ENCODE results near the gene MED13.
"Not testable (repeated sequence)": the region's sequence is repeated elsewhere in the genome, so short reads cannot be mapped to it uniquely, and the experiment has no call there.

Gene MED13

GRCh38 chr17:62090021-62090824 is 25.1 kb upstream of the MED13 start:
- FAIRE-seq = no peak

- FAIRE-seq = no peak
These were observed 24.3 kb upstream of the MED13 start for GRCh38 chr17:62089334-62089733.

- FAIRE-seq = no peak
These were observed 21.7 kb upstream of the MED13 start for GRCh38 chr17:62086737-62087136.

GRCh38 chr17:62085511-62086408 is 20.7 kb upstream of the MED13 start:
- no peak for FAIRE-seq

GRCh38 chr17:62084585-62084984 is 19.5 kb upstream of the MED13 start:
- FAIRE-seq = no peak

- FAIRE-seq = no peak
These were observed 18.6 kb upstream of the MED13 start for GRCh38 chr17:62083651-62084050.

- no peak for FAIRE-seq
These were observed 15.6 kb upstream of the MED13 start for GRCh38 chr17:62080647-62081046.

GRCh38 chr17:62078009-62078408 is 12.9 kb upstream of the MED13 start:
- FAIRE-seq = no peak

GRCh38 chr17:62076864-62077788 is 12.0 kb upstream of the MED13 start:
- no peak for FAIRE-seq

GRCh38 chr17:62075308-62075815 is 10.3 kb upstream of the MED13 start:
- no peak for FAIRE-seq

- FAIRE-seq = no peak
These were observed 8.9 kb upstream of the MED13 start for GRCh38 chr17:62073993-62074392.

- FAIRE-seq = not testable (repeated sequence)
These were observed 7.8 kb upstream of the MED13 start for GRCh38 chr17:62072855-62073254.

- FAIRE-seq = no peak
These were observed 5.8 kb upstream of the MED13 start for GRCh38 chr17:62070900-62071299.

GRCh38 chr17:62067165-62068145 is 2.4 kb upstream of the MED13 start:
- no peak for FAIRE-seq

GRCh38 chr17:62065611-62066468 is 762 bp upstream of the MED13 start:
- FAIRE-seq = peak; percentile 97

- no peak for FAIRE-seq
These were observed 868 bp downstream of the MED13 start for GRCh38 chr17:62064029-62064790.

GRCh38 chr17:62062944-62063343 is 2.1 kb downstream of the MED13 start:
- no peak for FAIRE-seq

GRCh38 chr17:62062302-62062701 is 2.8 kb downstream of the MED13 start:
- no peak for FAIRE-seq

- FAIRE-seq = no peak
These were observed 5.7 kb downstream of the MED13 start for GRCh38 chr17:62059414-62059813.

- no peak for FAIRE-seq
These were observed 6.5 kb downstream of the MED13 start for GRCh38 chr17:62058611-62059010.
